Measurements from ENCODE around the gene OR2J3.
"Not testable (repeated sequence)": the region's sequence is repeated elsewhere in the genome, so short reads cannot be mapped to it uniquely, and the experiment has no call there.

Gene OR2J3

GRCh38 chr6:29147074-29147473 lies 39.2 kb downstream of the OR2J3 start:
- Histone ChIP-seq H3K36me3 (ENCODE audit: insufficient read depth) (no peaks in the 10 kb centered on the region), H3K9ac (no peak overlapping the region), H3K4me3 (IDR thresholded peaks at IDR 0.05; ENCODE audit: insufficient read depth, low read depth, low read length) (no peak overlapping the region), H3K79me2 (ENCODE audit: insufficient read depth, low read depth) (no peaks in the 10 kb centered on the region), H3K4me2 (no peak overlapping the region), H2AFZ (ENCODE audit: low read depth) (no peak overlapping the region), H3K27ac (no peak overlapping the region), H3K27me3 (ENCODE audit: insufficient read depth, low read depth) (no peaks in the 10 kb centered on the region), H3K4me1 (ENCODE audit: low read depth, poor library complexity, severe bottlenecking) (no peaks in the 10 kb centered on the region), H4K20me1 (ENCODE audit: insufficient read depth) (no peaks in the 10 kb centered on the region)
- TF ChIP-seq, protein P1, sequence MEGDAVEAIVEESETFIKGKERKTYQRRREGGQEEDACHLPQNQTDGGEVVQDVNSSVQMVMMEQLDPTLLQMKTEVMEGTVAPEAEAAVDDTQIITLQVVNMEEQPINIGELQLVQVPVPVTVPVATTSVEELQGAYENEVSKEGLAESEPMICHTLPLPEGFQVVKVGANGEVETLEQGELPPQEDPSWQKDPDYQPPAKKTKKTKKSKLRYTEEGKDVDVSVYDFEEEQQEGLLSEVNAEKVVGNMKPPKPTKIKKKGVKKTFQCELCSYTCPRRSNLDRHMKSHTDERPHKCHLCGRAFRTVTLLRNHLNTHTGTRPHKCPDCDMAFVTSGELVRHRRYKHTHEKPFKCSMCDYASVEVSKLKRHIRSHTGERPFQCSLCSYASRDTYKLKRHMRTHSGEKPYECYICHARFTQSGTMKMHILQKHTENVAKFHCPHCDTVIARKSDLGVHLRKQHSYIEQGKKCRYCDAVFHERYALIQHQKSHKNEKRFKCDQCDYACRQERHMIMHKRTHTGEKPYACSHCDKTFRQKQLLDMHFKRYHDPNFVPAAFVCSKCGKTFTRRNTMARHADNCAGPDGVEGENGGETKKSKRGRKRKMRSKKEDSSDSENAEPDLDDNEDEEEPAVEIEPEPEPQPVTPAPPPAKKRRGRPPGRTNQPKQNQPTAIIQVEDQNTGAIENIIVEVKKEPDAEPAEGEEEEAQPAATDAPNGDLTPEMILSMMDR (conservative IDR thresholded peaks at IDR 0.05; ENCODE audit: low read depth, low read length) = no peak

DNA sequence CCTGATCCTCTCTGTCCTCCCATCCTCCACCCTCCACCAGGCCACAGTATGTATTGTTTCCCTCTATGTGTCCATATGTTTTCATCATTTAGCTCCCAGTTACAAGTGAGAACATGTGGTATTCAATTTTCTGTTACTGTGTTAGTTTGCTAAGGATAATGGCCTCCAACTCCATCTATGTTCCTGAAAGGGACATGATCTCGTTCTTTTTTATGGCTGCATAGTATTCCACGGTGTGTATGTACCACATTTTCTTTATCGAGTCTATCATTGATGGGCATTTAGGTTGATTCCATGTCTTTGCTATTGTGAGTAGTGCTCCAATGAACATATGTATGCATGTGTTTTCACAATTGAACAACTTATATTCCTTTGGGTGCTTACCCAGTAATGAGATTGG lies 41.6 kb downstream of the OR2J3 start:
- not testable (repeated sequence) for H3K4me2 ChIP-seq; H3K27me3 ChIP-seq (ENCODE audit: insufficient read depth, low read depth); H3K36me3 ChIP-seq (ENCODE audit: insufficient read depth)

GRCh38 chr6:29153083-29153482 lies 45.2 kb downstream of the OR2J3 start:
- Histone ChIP-seq H3K4me3 (IDR thresholded peaks at IDR 0.05; ENCODE audit: insufficient read depth, low read depth, low read length) (no peak overlapping the region), H3K9ac (no peak overlapping the region), H3K79me2 (ENCODE audit: insufficient read depth, low read depth) (no peaks in the 10 kb centered on the region), H3K36me3 (ENCODE audit: insufficient read depth) (no peaks in the 10 kb centered on the region), H3K4me1 (ENCODE audit: low read depth, poor library complexity, severe bottlenecking) (no peaks in the 10 kb centered on the region), H3K4me2 (no peak overlapping the region), H4K20me1 (ENCODE audit: insufficient read depth) (no peaks in the 10 kb centered on the region), H3K27ac (no peak overlapping the region), H3K27me3 (ENCODE audit: insufficient read depth, low read depth) (no peaks in the 10 kb centered on the region), H2AFZ (ENCODE audit: low read depth) (no peak overlapping the region)
- TF ChIP-seq, protein P1 (conservative IDR thresholded peaks at IDR 0.05; ENCODE audit: low read depth, low read length) = no peak

More for the DNA sequence above, 41.6 kb downstream of the OR2J3 start:
- H3K9ac ChIP-seq; H3K27ac ChIP-seq; H3K4me1 ChIP-seq (ENCODE audit: low read depth, poor library complexity, severe bottlenecking); H4K20me1 ChIP-seq (ENCODE audit: insufficient read depth); H2AFZ ChIP-seq (ENCODE audit: low read depth); H3K4me3 ChIP-seq (IDR thresholded peaks at IDR 0.05; ENCODE audit: insufficient read depth, low read depth, low read length); H3K79me2 ChIP-seq (ENCODE audit: insufficient read depth, low read depth): not testable (repeated sequence)

- not testable (repeated sequence) for H3K4me1 ChIP-seq (ENCODE audit: low read depth, poor library complexity, severe bottlenecking); H3K27ac ChIP-seq; H3K27me3 ChIP-seq (ENCODE audit: insufficient read depth, low read depth); H3K79me2 ChIP-seq (ENCODE audit: insufficient read depth, low read depth); H3K36me3 ChIP-seq (ENCODE audit: insufficient read depth); H3K4me3 ChIP-seq (IDR thresholded peaks at IDR 0.05; ENCODE audit: insufficient read depth, low read depth, low read length); H2AFZ ChIP-seq (ENCODE audit: low read depth); H3K9ac ChIP-seq; H4K20me1 ChIP-seq (ENCODE audit: insufficient read depth); H3K4me2 ChIP-seq
These were observed 47.3 kb downstream of the OR2J3 start for GRCh38 chr6:29155182-29155581.

DNA sequence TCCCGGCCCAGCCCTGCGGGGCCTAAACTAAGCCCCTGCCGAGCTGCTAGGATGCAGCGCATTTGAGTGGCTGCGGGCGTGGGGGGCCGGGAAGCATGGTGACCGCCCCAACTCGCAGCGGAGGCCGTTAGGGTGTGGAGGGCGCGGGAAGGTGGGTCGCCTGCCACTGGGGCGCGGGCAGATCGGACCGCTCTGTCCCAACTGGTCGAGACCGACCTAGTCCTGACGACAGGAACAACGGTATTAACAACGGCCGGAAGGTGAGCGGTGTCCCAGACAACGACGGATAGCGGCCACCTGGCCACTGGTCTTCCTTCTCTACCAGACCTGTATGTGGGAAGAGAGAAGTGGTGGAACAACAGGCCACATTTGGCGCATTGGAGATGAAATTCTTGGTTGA lies 52.1 kb downstream of the OR2J3 start:
- not testable (repeated sequence) for H3K79me2 ChIP-seq (ENCODE audit: insufficient read depth, low read depth); H3K4me1 ChIP-seq (ENCODE audit: low read depth, poor library complexity, severe bottlenecking); H4K20me1 ChIP-seq (ENCODE audit: insufficient read depth); H3K4me3 ChIP-seq (IDR thresholded peaks at IDR 0.05; ENCODE audit: insufficient read depth, low read depth, low read length); H3K27ac ChIP-seq; H3K9ac ChIP-seq; H3K36me3 ChIP-seq (ENCODE audit: insufficient read depth); H3K27me3 ChIP-seq (ENCODE audit: insufficient read depth, low read depth); H2AFZ ChIP-seq (ENCODE audit: low read depth); H3K4me2 ChIP-seq

All from KMS-11 (cell line).